SK-N-SH (cell line): ENCODE data around the gene FGD4. TPM values are rescaled to one million over a fixed set of nuclear protein-coding genes. Genes with fewer than 3 reads are reported as not detected.

Experiments used
- CTCF ChIA-PET: fragments of 300-600, 350-600 bp; formaldehyde crosslinking; extraction: SDS; loops from one replicate; lab custom pipeline; 2021; lab: Yijun Ruan, JAX
- POLR2A ChIA-PET: fragments of 350-600 bp; sonication (Branson Sonifier 250); formaldehyde crosslinking; extraction: SDS; loops from one replicate; lab custom pipeline; 2020; ENCODE audit warnings: antibody characterized with exemption, inconsistent platforms; lab: Yijun Ruan, JAX
- DNase-seq: peaks from one replicate; pipeline ENCODE4 v3.0.0; 2012
- H2AFZ ChIP-seq: fragments of 200-600 bp; sonication (generic); 2 replicates; pipeline ENCODE4 v1.8.1; 2016; ENCODE audit warnings: antibody characterized with exemption, mild to moderate bottlenecking, low read depth
- H3F3A ChIP-seq: fragments of 200-600 bp; sonication (generic); replicated peaks from 2 replicates; pipeline ENCODE3; 2016; ENCODE audit warnings: antibody characterized with exemption, mild to moderate bottlenecking; ENCODE audit not compliant: insufficient read depth
- H3K27ac ChIP-seq, 2 experiments: fragments of 200-500 bp in 1 of 2; fragments of 200-600 bp in 1 of 2; sonication (Bioruptor generic) in 1 of 2; sonication (generic), shearing (Covaris generic) in 1 of 2; 2 replicates each; pipeline versions ENCODE4 v1.5.1 to v1.6.1; 2014 to 2016; ENCODE audit warnings: low read depth in 2 of 2, inconsistent platforms in 1 of 2, low read length in 1 of 2, mild to moderate bottlenecking in 1 of 2, mixed read lengths in 1 of 2
- H3K27me3 ChIP-seq: fragments of 200-600 bp; sonication (generic), shearing (Covaris generic); 2 replicates; pipeline ENCODE4 v1.6.1; 2016; ENCODE audit warnings: mixed run types; ENCODE audit not compliant: insufficient read depth
- H3K36me3 ChIP-seq, 2 experiments: fragments of 200-500 bp in 1 of 2; fragments of 200-600 bp in 1 of 2; sonication (Bioruptor generic) in 1 of 2; sonication (generic) in 1 of 2; replicated peaks in 1 of 2; 2 replicates each; pipeline versions ENCODE3 to v1.5.1; 2014 to 2016; ENCODE audit warnings: low read length in 1 of 2, mild to moderate bottlenecking in 1 of 2; ENCODE audit not compliant: insufficient read depth in 2 of 2, control insufficient read depth in 1 of 2
- H3K4me1 ChIP-seq, 2 experiments: fragments of 200-500 bp in 1 of 2; fragments of 200-600 bp in 1 of 2; sonication (Bioruptor generic) in 1 of 2; sonication (generic), shearing (Covaris generic) in 1 of 2; 2 replicates each; pipeline versions ENCODE4 v1.5.1 to v1.6.1; 2014 to 2016; ENCODE audit warnings: low read depth in 1 of 2, low read length in 1 of 2, mixed run types in 1 of 2; ENCODE audit not compliant: insufficient read depth in 2 of 2, control insufficient read depth in 1 of 2
- H3K4me2 ChIP-seq: fragments of 200-600 bp; sonication (generic), shearing (Covaris generic); 2 replicates; pipeline ENCODE4 v1.6.1; 2017; ENCODE audit warnings: mixed run types
- H3K4me3 ChIP-seq, 2 experiments: fragments of 200-500 bp in 1 of 2; fragments of 200-600 bp in 1 of 2; sonication (Bioruptor generic) in 1 of 2; sonication (generic), shearing (Covaris generic) in 1 of 2; 2 replicates each; pipeline versions ENCODE4 v1.5.1 to v1.8.1; 2014 to 2016; ENCODE audit warnings: low read depth in 2 of 2, inconsistent platforms in 1 of 2, low read length in 1 of 2, mild to moderate bottlenecking in 1 of 2, mixed read lengths in 1 of 2, moderate library complexity in 1 of 2
- H3K79me2 ChIP-seq: fragments of 200-600 bp; sonication (generic); 2 replicates; pipeline ENCODE4 v1.8.1; 2017; ENCODE audit warnings: mild to moderate bottlenecking; ENCODE audit not compliant: insufficient read depth
- H3K9ac ChIP-seq: fragments of 200-600 bp; sonication (generic); 2 replicates; pipeline ENCODE4 v1.6.1; 2017; ENCODE audit warnings: mixed run types
- H3K9me2 ChIP-seq: fragments of 200-600 bp; sonication (generic); 2 replicates; pipeline ENCODE4 v1.6.1; 2017; ENCODE audit warnings: mixed run types
- H3K9me3 ChIP-seq: fragments of 200-600 bp; sonication (generic); 2 replicates; pipeline ENCODE4 v1.6.1; 2017; ENCODE audit warnings: mixed run types, mild to moderate bottlenecking, moderate library complexity
- H4K20me1 ChIP-seq: fragments of 200-600 bp; sonication (generic); 2 replicates; pipeline ENCODE4 v1.6.1; 2017; ENCODE audit warnings: mild to moderate bottlenecking, mixed run types; ENCODE audit not compliant: insufficient read depth
- CHD2 ChIP-seq: fragments of 150-350 bp; IDR thresholded peaks from 2 replicates; pipeline ENCODE4 v1.6.1; 2018; ENCODE audit warnings: low read length; ENCODE audit not compliant: partially characterized antibody
- EP300 ChIP-seq, 2 experiments: IDR thresholded peaks; 2 replicates each; pipeline versions ENCODE4 v1.4.0 to v1.6.1; 2012; ENCODE audit warnings: borderline replicate concordance in 1 of 2, low read depth in 1 of 2, low read length in 1 of 2
- EZH2phosphoT487 ChIP-seq: fragments of 200-600 bp; sonication (generic); IDR thresholded peaks from 2 replicates; pipeline ENCODE4 v1.6.1; 2017; ENCODE audit warnings: low read depth, mixed run types, mild to moderate bottlenecking, antibody characterized with exemption, moderate library complexity, borderline replicate concordance
- FOXJ3 ChIP-seq: sonication (generic); formaldehyde crosslinking; IDR thresholded peaks from 2 replicates; pipeline ENCODE4 v1.5.1; 2020; ENCODE audit warnings: mild to moderate bottlenecking, missing genetic modification reagents
- FOXM1 ChIP-seq: IDR thresholded peaks from 2 replicates; pipeline ENCODE4 v1.4.0; 2012; ENCODE audit warnings: low read depth, mild to moderate bottlenecking
- GABPA ChIP-seq: IDR thresholded peaks from 2 replicates; pipeline ENCODE4 v1.4.0; 2012; ENCODE audit warnings: low read depth, mild to moderate bottlenecking
- IRF3 ChIP-seq: fragments of 150-350 bp; IDR thresholded peaks from 2 replicates; pipeline ENCODE4 v1.6.1; 2016; ENCODE audit warnings: mild to moderate bottlenecking, low read depth, low read length
- MXI1 ChIP-seq: IDR thresholded peaks from 2 replicates; pipeline ENCODE4 v1.6.1; 2012; ENCODE audit warnings: mild to moderate bottlenecking, low read depth, low read length, improper control_type of control experiment
- NFIC ChIP-seq: IDR thresholded peaks from 2 replicates; pipeline ENCODE4 v1.4.0; 2012; ENCODE audit warnings: borderline replicate concordance
- NRF1 ChIP-seq: IDR thresholded peaks from 2 replicates; pipeline ENCODE4 v1.6.1; 2012; ENCODE audit warnings: low read depth, mild to moderate bottlenecking, low read length
- PBX3 ChIP-seq: IDR thresholded peaks from 2 replicates; pipeline ENCODE4; 2012
- POLR2AphosphoS5 ChIP-seq: IDR thresholded peaks from 2 replicates; pipeline ENCODE4 v1.6.1; 2012; ENCODE audit warnings: low read depth, low read length
- RAD21 ChIP-seq: IDR thresholded peaks from 2 replicates; pipeline ENCODE4 v1.6.1; 2012; ENCODE audit warnings: mild to moderate bottlenecking, low read length
- RCOR1 ChIP-seq: fragments of 150-350 bp; IDR thresholded peaks from 2 replicates; pipeline ENCODE4 v1.6.1; 2017; ENCODE audit warnings: antibody characterized with exemption, low read length
- SIN3A ChIP-seq: IDR thresholded peaks from 2 replicates; pipeline ENCODE4 v1.6.1; 2012; ENCODE audit warnings: low read depth, mild to moderate bottlenecking, low read length, moderate library complexity, borderline replicate concordance
- SMC3 ChIP-seq: IDR thresholded peaks from 2 replicates; pipeline ENCODE4 v1.6.1; 2012; ENCODE audit warnings: low read depth, low read length, improper control_type of control experiment
- TAF1 ChIP-seq: IDR thresholded peaks from 2 replicates; pipeline ENCODE4 v1.6.1; 2012; ENCODE audit warnings: low read depth, mild to moderate bottlenecking, low read length, moderate library complexity, borderline replicate concordance
- TCF12 ChIP-seq: IDR thresholded peaks from 2 replicates; pipeline ENCODE4 v1.4.0; 2012
- TEAD4 ChIP-seq: IDR thresholded peaks from 2 replicates; pipeline ENCODE4 v1.4.0; 2012; ENCODE audit warnings: mild to moderate bottlenecking, borderline replicate concordance; ENCODE audit not compliant: insufficient read depth
- WGBS: methylation state at CpG from one replicate; pipeline ENCODE4 v1.1.6; 2017; ENCODE audit warnings: low lambda C conversion rate; 5-methylcytosine and 5-hydroxymethylcytosine counted together
- polyA plus RNA-seq, 3 experiments: library from polyadenylated mRNA; depleted of rRNA; stranded (reverse); fragments of >200 nt; gene quantifications; 2 replicates each; pipeline ENCODE4 v1.2.3, GENCODE V29; 2012

FGD4 gene
- polyA plus RNA-seq, 1 of the 3 experiments (the other 2 are of a cell fraction): 0.26 TPM

GRCh38 chr12:32476446-32476845 lies 77.1 kb downstream of the FGD4 start:
- Histone ChIP-seq H3K4me2 (no peak overlapping the region), H3K27me3 (no peaks in the 10 kb centered on the region), H3F3A (no peaks in the 10 kb centered on the region), H3K9me3 (no peaks in the 10 kb centered on the region), H3K79me2 (no peaks in the 10 kb centered on the region), H4K20me1 (no peaks in the 10 kb centered on the region), H3K27ac (peak overlapping the region in 1 of 2 experiments; percentile 71; a peak in 2 of 4 replicates), H3K9me2 (no peaks in the 10 kb centered on the region), H3K36me3 (no peaks in the 10 kb centered on the region), H3K9ac (no peak overlapping the region), H3K4me1 (peaks cover 0 to 12% of the 10 kb centered on the region in 2 experiments; a peak in 2 of 4 replicates), H3K4me3 (no peak overlapping the region), H2AFZ (no peak overlapping the region)
- peak; percentile 35 for DNase-seq
- TF ChIP-seq FOXM1 (no peak), MXI1 (0 out of 2 replicates have a peak, but pooled peaks have one; percentile 21), RCOR1 (peak; percentile 36; the same call in 1 of the 2 replicates), EP300 (IDR thresholded peaks at IDR 0.05; ENCODE audit: borderline replicate concordance in 1 of 2, low read depth in 1 of 2, low read length in 1 of 2) (peak in 1 of 2 experiments; percentile 68; a peak in 2 of 4 replicates)
- POLR2A ChIA-PET: interaction anchor here (0.7 kb wide), 1 partner anchor 203 kb away, joined by 3 read pairs; the partner anchor contains the start of gene DNM1L
- 70% methylated on average over 3 of the region's 3 CpGs for WGBS
- CTCF ChIA-PET: interaction anchor here (0.6 to 3.4 kb wide), 6 partner anchors 15 to 519 kb away, joined by 3 to 17 read pairs (median 6); no protein-coding TSS in a partner anchor

GRCh38 chr12:32477714-32478113 lies 78.4 kb downstream of the FGD4 start:
- Histone ChIP-seq H4K20me1 (no peaks in the 10 kb centered on the region), H3K36me3 (no peaks in the 10 kb centered on the region), H3K79me2 (no peaks in the 10 kb centered on the region), H2AFZ (no peak overlapping the region), H3K4me3 (no peak overlapping the region), H3F3A (no peaks in the 10 kb centered on the region), H3K9me2 (no peaks in the 10 kb centered on the region), H3K4me2 (no peak overlapping the region), H3K27me3 (no peaks in the 10 kb centered on the region), H3K27ac (peak overlapping the region in 1 of 2 experiments; percentile 88; a peak in 2 of 4 replicates), H3K9ac (no peak overlapping the region), H3K4me1 (peaks cover 0 to 12% of the 10 kb centered on the region in 2 experiments; a peak in 2 of 4 replicates), H3K9me3 (no peaks in the 10 kb centered on the region)
- ChIA-PET CTCF (interaction anchor here (0.6 to 1.4 kb wide), 2 partner anchors 22 to 1074 kb away, joined by 3 read pairs; no protein-coding TSS in a partner anchor), POLR2A (no interaction called here)
- 30% methylated on average over 2 of the region's 2 CpGs for WGBS
- TF ChIP-seq CHD2 (peak; percentile 38), PBX3 (no peak), EP300 (IDR thresholded peaks at IDR 0.05; ENCODE audit: borderline replicate concordance in 1 of 2, low read depth in 1 of 2, low read length in 1 of 2) (peak in 1 of 2 experiments; percentile 74; a peak in 2 of 4 replicates), TCF12 (peak; percentile 56), FOXM1 (no peak), NRF1 (no peak), POLR2AphosphoS5 (0 out of 2 replicates have a peak, but pooled peaks have one; percentile 21)
- DNase-seq: peak; percentile 63

GRCh38 chr12:32478166-32478565 lies 78.8 kb downstream of the FGD4 start:
- no peaks in the 10 kb centered on the region for H3K27me3 ChIP-seq
- peaks cover 0 to 12% of the 10 kb centered on the region in 2 experiments; a peak in 2 of 4 replicates for H3K4me1 ChIP-seq
- H2AFZ ChIP-seq: no peak overlapping the region
- H3K36me3 ChIP-seq: no peaks in the 10 kb centered on the region
- H3K4me2 ChIP-seq: no peak overlapping the region
- H4K20me1 ChIP-seq: no peaks in the 10 kb centered on the region
- 88% methylated on average over 7 of the region's 7 CpGs for WGBS
- no peaks in the 10 kb centered on the region for H3K9me3 ChIP-seq
- no peak for DNase-seq
- CTCF ChIA-PET: interaction anchor here (0.6 to 1.4 kb wide), 3 partner anchors 22 to 1075 kb away, joined by 3 read pairs; no protein-coding TSS in a partner anchor
- H3K9me2 ChIP-seq: no peaks in the 10 kb centered on the region
- POLR2A ChIA-PET: no interaction called here
- no peaks in the 10 kb centered on the region for H3F3A ChIP-seq
- H3K79me2 ChIP-seq: no peaks in the 10 kb centered on the region
- H3K4me3 ChIP-seq: no peak overlapping the region
- H3K27ac ChIP-seq: peak overlapping the region in 1 of 2 experiments; percentile 88; a peak in 2 of 4 replicates
- no peak overlapping the region for H3K9ac ChIP-seq
- TF ChIP-seq FOXJ3 (CRISPR knock-in tag) (no peak), GABPA (no peak), NFIC (no peak), SMC3 (no peak), RAD21 (no peak), IRF3 (no peak), POLR2AphosphoS5 (no peak), CHD2 (no peak), TAF1 (no peak), EZH2phosphoT487 (no peak), TEAD4 (no peak), SIN3A (no peak), EP300 (IDR thresholded peaks at IDR 0.05; ENCODE audit: borderline replicate concordance in 1 of 2, low read depth in 1 of 2, low read length in 1 of 2) (no peak)
